ENCODE results near the gene PARP1.

DNA sequence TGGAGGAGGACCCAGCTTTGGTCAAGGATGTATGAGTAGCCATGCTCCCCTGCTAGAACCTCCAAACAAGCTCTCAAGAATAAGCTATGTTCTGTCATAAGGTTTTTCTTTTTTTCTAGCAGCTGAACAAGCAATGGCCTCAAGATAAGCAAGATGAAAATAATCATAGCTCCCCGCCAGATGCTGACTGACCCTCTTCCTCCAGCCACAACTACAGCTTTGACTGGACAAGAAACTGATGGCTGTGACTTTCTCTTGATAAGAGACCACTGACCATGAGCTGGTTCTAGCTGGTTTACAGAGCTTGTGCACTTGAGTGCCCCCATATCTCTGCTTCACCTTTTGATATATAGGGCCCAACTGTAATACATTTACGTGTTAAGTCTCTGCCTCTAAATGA is 38.2 kb upstream of the PARP1 start:
- TF ChIP-seq, protein P1, sequence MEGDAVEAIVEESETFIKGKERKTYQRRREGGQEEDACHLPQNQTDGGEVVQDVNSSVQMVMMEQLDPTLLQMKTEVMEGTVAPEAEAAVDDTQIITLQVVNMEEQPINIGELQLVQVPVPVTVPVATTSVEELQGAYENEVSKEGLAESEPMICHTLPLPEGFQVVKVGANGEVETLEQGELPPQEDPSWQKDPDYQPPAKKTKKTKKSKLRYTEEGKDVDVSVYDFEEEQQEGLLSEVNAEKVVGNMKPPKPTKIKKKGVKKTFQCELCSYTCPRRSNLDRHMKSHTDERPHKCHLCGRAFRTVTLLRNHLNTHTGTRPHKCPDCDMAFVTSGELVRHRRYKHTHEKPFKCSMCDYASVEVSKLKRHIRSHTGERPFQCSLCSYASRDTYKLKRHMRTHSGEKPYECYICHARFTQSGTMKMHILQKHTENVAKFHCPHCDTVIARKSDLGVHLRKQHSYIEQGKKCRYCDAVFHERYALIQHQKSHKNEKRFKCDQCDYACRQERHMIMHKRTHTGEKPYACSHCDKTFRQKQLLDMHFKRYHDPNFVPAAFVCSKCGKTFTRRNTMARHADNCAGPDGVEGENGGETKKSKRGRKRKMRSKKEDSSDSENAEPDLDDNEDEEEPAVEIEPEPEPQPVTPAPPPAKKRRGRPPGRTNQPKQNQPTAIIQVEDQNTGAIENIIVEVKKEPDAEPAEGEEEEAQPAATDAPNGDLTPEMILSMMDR (IDR thresholded peaks at IDR 0.05) = no peak
- no peak for TF ChIP-seq EZH2 (IDR thresholded peaks at IDR 0.05; ENCODE audit: borderline replicate concordance, insufficient read depth, low read depth, low read length, poor library complexity, severe bottlenecking)
